ENCODE measurements around the gene PPFIBP2. TPM values are rescaled to one million over a fixed set of nuclear protein-coding genes. Genes with fewer than 3 reads are reported as not detected.

The PPFIBP2 gene
- total RNA-seq, 1 donor from 2014 or later: 10.1 TPM

- Mint-ChIP-seq H3K4me3 (no peak overlapping the region), H3K27ac (ENCODE audit: unreplicated experiment) (no peak overlapping the region), H3K4me1 (no peaks in the 10 kb centered on the region), H3K36me3 (ENCODE audit: low read depth) (no peaks in the 10 kb centered on the region), H3K9me3 (no peaks in the 10 kb centered on the region), H3K27me3 (ENCODE audit: low read depth) (no peaks in the 10 kb centered on the region)
- no peak for DNase-seq (ENCODE audit: low read depth, low spot score)
- TF ChIP-seq CTCF (conservative IDR thresholded peaks at IDR 0.05): no peak
These were observed 14.7 kb upstream of the PPFIBP2 start for GRCh38 chr11:7499081-7499480.

- Mint-ChIP-seq H3K27me3 (ENCODE audit: low read depth) (no peaks in the 10 kb centered on the region), H3K4me3 (no peak overlapping the region), H3K36me3 (ENCODE audit: low read depth) (no peaks in the 10 kb centered on the region), H3K4me1 (no peaks in the 10 kb centered on the region), H3K27ac (ENCODE audit: unreplicated experiment) (no peak overlapping the region), H3K9me3 (no peaks in the 10 kb centered on the region)
- TF ChIP-seq CTCF (conservative IDR thresholded peaks at IDR 0.05): no peak
- DNase-seq (ENCODE audit: low read depth, low spot score): no peak
These were observed 13.5 kb upstream of the PPFIBP2 start for GRCh38 chr11:7500251-7500650.

GRCh38 chr11:7501251-7501650, 12.5 kb upstream of the PPFIBP2 start:
- DNase-seq (ENCODE audit: low read depth, low spot score): no peak
- no peaks in the 10 kb centered on the region for H3K4me1 Mint-ChIP-seq
- no peaks in the 10 kb centered on the region for H3K27me3 Mint-ChIP-seq (ENCODE audit: low read depth)
- H3K36me3 Mint-ChIP-seq (ENCODE audit: low read depth): no peaks in the 10 kb centered on the region
- no peak for TF ChIP-seq CTCF (conservative IDR thresholded peaks at IDR 0.05)
- H3K9me3 Mint-ChIP-seq: peaks cover 2% of the 10 kb centered on the region
- H3K27ac Mint-ChIP-seq (ENCODE audit: unreplicated experiment): no peak overlapping the region
- no peak overlapping the region for H3K4me3 Mint-ChIP-seq

- peaks cover 3% of the 10 kb centered on the region for H3K9me3 Mint-ChIP-seq
- no peak overlapping the region for H3K27ac Mint-ChIP-seq (ENCODE audit: unreplicated experiment)
- no peaks in the 10 kb centered on the region for H3K4me1 Mint-ChIP-seq
- H3K27me3 Mint-ChIP-seq (ENCODE audit: low read depth): peaks cover 5% of the 10 kb centered on the region
- H3K4me3 Mint-ChIP-seq: no peak overlapping the region
- DNase-seq (ENCODE audit: low read depth, low spot score): no peak
- TF ChIP-seq CTCF (conservative IDR thresholded peaks at IDR 0.05): no peak
- H3K36me3 Mint-ChIP-seq (ENCODE audit: low read depth): no peaks in the 10 kb centered on the region
These were observed 11.9 kb upstream of the PPFIBP2 start for GRCh38 chr11:7501894-7502293.

GRCh38 chr11:7506243-7506642, 7.6 kb upstream of the PPFIBP2 start:
- TF ChIP-seq CTCF (conservative IDR thresholded peaks at IDR 0.05): no peak
- H3K36me3 Mint-ChIP-seq (ENCODE audit: low read depth): no peaks in the 10 kb centered on the region
- peaks cover 7% of the 10 kb centered on the region for H3K27me3 Mint-ChIP-seq (ENCODE audit: low read depth)
- H3K27ac Mint-ChIP-seq (ENCODE audit: unreplicated experiment): no peak overlapping the region
- DNase-seq (ENCODE audit: low read depth, low spot score): no peak
- H3K4me3 Mint-ChIP-seq: no peak overlapping the region
- H3K4me1 Mint-ChIP-seq: peaks cover 3% of the 10 kb centered on the region
- peaks cover 3% of the 10 kb centered on the region for H3K9me3 Mint-ChIP-seq

GRCh38 chr11:7508087-7508486, 5.7 kb upstream of the PPFIBP2 start:
- no peak for DNase-seq (ENCODE audit: low read depth, low spot score)
- peaks cover 3% of the 10 kb centered on the region for H3K9me3 Mint-ChIP-seq
- peaks cover 12% of the 10 kb centered on the region for H3K27me3 Mint-ChIP-seq (ENCODE audit: low read depth)
- TF ChIP-seq CTCF (conservative IDR thresholded peaks at IDR 0.05): no peak
- no peak overlapping the region for H3K4me3 Mint-ChIP-seq
- no peak overlapping the region for H3K27ac Mint-ChIP-seq (ENCODE audit: unreplicated experiment)
- no peaks in the 10 kb centered on the region for H3K36me3 Mint-ChIP-seq (ENCODE audit: low read depth)
- peaks cover 17% of the 10 kb centered on the region for H3K4me1 Mint-ChIP-seq
